Measurements from ENCODE around the gene TRAF7.

GRCh38 chr16:2176047-2176446, 20.5 kb downstream of the TRAF7 start:
- TF ChIP-seq, protein P1, sequence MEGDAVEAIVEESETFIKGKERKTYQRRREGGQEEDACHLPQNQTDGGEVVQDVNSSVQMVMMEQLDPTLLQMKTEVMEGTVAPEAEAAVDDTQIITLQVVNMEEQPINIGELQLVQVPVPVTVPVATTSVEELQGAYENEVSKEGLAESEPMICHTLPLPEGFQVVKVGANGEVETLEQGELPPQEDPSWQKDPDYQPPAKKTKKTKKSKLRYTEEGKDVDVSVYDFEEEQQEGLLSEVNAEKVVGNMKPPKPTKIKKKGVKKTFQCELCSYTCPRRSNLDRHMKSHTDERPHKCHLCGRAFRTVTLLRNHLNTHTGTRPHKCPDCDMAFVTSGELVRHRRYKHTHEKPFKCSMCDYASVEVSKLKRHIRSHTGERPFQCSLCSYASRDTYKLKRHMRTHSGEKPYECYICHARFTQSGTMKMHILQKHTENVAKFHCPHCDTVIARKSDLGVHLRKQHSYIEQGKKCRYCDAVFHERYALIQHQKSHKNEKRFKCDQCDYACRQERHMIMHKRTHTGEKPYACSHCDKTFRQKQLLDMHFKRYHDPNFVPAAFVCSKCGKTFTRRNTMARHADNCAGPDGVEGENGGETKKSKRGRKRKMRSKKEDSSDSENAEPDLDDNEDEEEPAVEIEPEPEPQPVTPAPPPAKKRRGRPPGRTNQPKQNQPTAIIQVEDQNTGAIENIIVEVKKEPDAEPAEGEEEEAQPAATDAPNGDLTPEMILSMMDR (IDR thresholded peaks at IDR 0.05; ENCODE audit: low read depth, low read length, poor library complexity, severe bottlenecking), result no peak
- no peak for TF ChIP-seq EZH2phosphoT487 (IDR thresholded peaks at IDR 0.05; ENCODE audit: borderline replicate concordance, low read length)
